Cardiac fibroblast (primary cell): ENCODE data around the gene SERINC4.

Experiments used
- DNase-seq, 2 donors: peaks; one replicate each; pipeline versions ENCODE4 v3.0.0 to v3.0.0-alpha.2; 2010; ENCODE audit warnings: low read depth in 2 of 2
- H3K4me3 ChIP-seq, 2 donors: replicated peaks in 1 of 2; 1 replicate in 1 of 2; 2 replicates in 1 of 2; pipeline ENCODE4 v1.5.1; 2011; ENCODE audit warnings: low read depth in 2 of 2, low read length in 2 of 2, mild to moderate bottlenecking in 2 of 2, moderate library complexity in 1 of 2
- CTCF ChIP-seq: IDR thresholded peaks from one replicate; pipeline ENCODE4 v1.5.1; 2011; ENCODE audit warnings: low read depth, mild to moderate bottlenecking, low read length, inconsistent platforms

Gene SERINC4

GRCh38 chr15:43776718-43777266 is 23.2 kb downstream of the SERINC4 start, which contains the start of gene ELL3:
Gene ELL3 (minus strand): TSS chr15:43776966. CDS start chr15:43776901, 65 bp downstream.
- DNase-seq = peak; percentile 68 to 72
- H3K4me3 ChIP-seq = peak within 1 kb of the TSS; percentile 66 to 69
- TF ChIP-seq CTCF = no peak

DNA sequence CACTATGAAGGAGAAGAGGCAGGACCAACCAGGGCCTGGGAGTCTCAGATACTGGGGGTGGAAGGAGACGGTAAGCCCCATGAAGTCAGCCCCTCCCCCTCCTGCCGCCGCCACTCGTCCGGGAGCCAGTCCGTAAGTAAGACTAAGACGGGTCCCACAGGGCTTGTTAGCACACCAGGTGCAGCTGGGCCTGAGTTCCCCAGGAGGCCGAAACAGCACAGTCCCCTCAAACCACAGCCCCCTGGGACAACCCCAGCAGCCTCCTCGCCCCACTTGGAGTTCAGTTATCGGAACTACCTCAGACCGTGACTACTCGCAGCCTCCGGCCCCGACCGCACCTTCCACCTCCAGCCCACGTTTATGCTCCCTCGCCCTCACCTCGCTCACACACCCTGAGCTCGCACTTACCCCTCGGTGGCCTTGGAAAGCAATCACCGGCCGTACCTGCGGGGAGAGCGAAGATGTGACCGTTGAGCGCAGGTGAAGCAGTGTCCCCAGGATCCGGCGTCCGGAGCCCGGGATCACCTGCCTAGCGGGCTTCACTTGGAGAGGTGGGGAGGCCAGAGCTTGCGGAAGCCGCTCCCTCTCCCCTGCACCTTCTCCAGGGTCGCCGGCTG is 23.8 kb downstream of the SERINC4 start:
- H3K4me3 ChIP-seq = peak overlapping the region; percentile 66 to 69
- TF ChIP-seq CTCF = no peak
- DNase-seq = no peak

GRCh38 chr15:43775411-43775965 is 24.5 kb downstream of the SERINC4 start:
- DNase-seq = peak in 1 of 2 donors; percentile 58
- peak; percentile 41 for TF ChIP-seq CTCF
- no peak overlapping the region for H3K4me3 ChIP-seq

DNA sequence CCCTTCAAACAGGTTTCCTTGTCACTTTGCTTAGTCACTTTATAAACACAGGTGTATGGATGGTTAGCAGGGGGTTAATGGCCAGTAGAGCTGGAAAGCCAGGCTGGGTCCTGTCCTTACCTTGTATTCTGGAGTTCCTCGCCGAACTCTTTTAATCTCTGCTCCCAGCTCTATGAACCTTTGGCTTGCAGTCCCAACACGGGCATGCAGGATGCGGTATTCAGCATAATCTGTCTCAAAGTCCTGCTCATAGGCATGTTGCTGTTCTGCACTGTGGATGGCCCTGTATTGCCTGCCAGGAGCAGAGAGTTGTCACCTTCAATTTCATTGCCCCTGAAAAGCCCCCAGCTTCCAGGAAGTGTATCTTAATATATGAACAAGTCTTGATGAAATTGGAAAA is 26.0 kb downstream of the SERINC4 start:
- no peak for TF ChIP-seq CTCF

DNA sequence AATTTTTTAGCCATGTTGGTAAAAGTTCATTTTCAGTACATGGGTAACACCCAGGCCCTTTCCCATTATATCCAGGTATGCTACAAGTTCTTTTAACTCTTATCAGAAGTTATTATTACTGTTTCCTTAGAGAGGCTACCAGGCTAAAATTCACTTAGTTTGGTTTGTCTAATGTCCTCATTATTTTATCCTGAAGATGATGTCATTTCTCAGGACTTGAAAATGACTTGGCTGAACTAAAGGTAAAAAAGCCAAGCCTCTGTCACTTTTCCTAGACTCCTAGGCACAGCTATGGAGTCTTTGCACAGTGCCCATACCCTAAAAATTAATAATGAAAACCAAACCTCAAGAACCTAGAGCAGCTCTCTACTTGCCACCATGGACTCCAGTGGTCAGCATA is 27.4 kb downstream of the SERINC4 start:
- TF ChIP-seq CTCF = no peak
- H3K4me3 ChIP-seq = no peak overlapping the region
- no peak for DNase-seq

More for the DNA sequence above, 26.0 kb downstream of the SERINC4 start:
- H3K4me3 ChIP-seq = no peak overlapping the region
- DNase-seq = no peak

GRCh38 chr15:43771816-43772215 is 28.2 kb downstream of the SERINC4 start:
- TF ChIP-seq CTCF = no peak
- DNase-seq = no peak
- H3K4me3 ChIP-seq = no peak overlapping the region
